Measurements from ENCODE around the gene DSCAML1. TPM values are rescaled to one million over a fixed set of nuclear protein-coding genes. Genes with fewer than 3 reads are reported as not detected.

Gene DSCAML1
- total RNA-seq, 1 experiment from 2014 or later = not detected

- no peak for DNase-seq (ENCODE audit: extremely low read depth, low read depth)
Observed at GRCh38 chr11:117482881-117483280, 314.1 kb downstream of the DSCAML1 start.

DNA sequence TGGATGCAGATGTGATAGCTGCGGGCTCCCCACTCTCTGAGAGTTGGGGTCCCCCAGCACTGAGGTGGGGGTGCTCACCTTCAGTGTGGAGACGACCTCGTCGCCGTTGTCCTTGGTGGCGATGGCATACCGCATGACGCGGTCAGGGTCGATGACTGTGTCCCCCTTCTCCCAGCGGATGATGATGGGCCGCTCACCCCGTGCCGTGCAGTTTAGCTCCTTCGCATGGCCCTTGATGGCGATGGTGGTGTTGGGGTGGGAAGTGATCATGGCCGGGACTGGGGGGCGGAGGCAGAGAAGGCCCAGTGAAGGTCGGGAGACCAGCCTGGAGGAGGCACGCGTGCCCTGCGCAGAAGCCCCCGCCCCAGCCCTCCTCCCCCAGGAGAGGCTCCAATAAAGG, 315.1 kb downstream of the DSCAML1 start:
- no peak for DNase-seq (ENCODE audit: extremely low read depth, low read depth)

DNA sequence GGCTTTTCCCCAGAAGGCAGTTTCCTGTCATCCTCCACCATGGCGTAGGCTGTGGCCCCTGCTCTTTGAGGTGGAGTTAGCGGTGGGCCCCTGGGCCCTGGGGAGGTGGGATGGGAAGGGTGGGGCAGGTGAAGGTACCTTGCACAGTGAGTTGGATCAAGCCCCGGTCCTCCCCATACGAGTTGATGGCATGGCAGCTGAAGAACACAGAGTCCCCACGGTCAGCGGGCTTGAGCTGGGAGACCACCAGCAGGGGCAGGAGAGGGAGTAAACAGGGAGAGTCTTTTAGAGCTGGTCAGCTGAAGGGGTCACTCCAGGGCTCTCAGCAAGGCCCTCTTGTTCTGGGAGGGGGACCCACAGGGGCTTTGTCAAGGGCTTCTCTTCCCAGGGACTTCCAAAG, 316.0 kb downstream of the DSCAML1 start:
- no peak for DNase-seq (ENCODE audit: extremely low read depth, low read depth)

GRCh38 chr11:117480221-117480620, 316.8 kb downstream of the DSCAML1 start:
- no peak for DNase-seq (ENCODE audit: extremely low read depth, low read depth)

DNA sequence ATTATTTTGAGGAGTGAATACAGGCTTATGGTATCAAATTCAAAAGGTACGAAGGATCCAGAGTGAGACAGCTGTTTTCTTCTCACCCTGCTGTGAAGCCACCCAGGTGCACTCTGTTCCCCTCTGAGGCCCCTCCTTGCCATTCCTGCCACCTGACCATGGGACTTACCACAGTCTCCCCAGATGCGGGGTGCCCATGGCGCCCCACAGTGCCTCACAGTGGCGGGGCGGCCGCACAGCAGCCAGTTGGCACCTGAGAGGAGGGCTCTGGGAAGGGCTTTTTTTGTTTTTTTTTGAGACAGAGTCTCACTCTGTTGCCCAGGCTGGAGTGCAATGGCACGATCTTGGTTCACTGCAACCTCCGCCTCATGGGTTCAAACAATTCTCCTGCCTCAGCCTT, 317.6 kb downstream of the DSCAML1 start:
- DNase-seq (ENCODE audit: extremely low read depth, low read depth) = no peak

- DNase-seq (ENCODE audit: extremely low read depth, low read depth) = no peak
Observed at GRCh38 chr11:117478926-117479325, 318.1 kb downstream of the DSCAML1 start.

GRCh38 chr11:117478126-117478860, 318.7 kb downstream of the DSCAML1 start:
- DNase-seq (ENCODE audit: extremely low read depth, low read depth) = no peak

GRCh38 chr11:117477721-117478120, 319.3 kb downstream of the DSCAML1 start:
- no peak for DNase-seq (ENCODE audit: extremely low read depth, low read depth)

DNA sequence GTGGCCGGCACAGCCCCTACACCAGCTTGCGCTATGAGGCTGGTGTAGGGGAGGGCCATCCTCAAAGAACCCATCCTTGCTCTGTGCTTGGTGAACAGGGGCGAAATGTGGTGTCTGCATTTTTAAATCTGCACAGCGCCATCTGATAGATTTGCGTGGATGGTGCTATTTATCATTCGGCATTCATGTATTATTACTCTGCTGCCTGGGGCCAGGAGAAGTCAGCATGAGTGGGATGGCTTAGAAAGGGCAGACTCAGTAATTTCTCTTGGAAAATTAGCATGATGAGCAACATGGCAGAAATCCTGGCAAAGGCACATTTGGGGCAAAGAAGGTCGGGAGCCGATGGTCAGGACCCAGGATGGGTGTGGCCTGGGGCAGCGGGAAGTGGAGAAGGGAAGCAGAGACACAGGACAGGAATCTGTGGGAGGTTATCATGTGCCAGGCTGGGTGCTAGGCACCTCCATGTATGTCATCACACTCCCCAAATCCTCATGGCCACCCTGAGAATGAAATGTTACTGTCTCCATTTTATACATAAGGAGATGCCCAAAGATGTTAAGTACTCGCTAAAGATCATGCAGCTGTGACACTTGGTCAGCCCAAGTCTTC, 320.4 kb downstream of the DSCAML1 start:
- DNase-seq (ENCODE audit: extremely low read depth, low read depth) = no peak

- no peak for DNase-seq (ENCODE audit: extremely low read depth, low read depth)
Observed at GRCh38 chr11:117475716-117476530, 321.1 kb downstream of the DSCAML1 start.

- no peak for DNase-seq (ENCODE audit: extremely low read depth, low read depth)
Observed at GRCh38 chr11:117473481-117474091, 323.4 kb downstream of the DSCAML1 start.

- DNase-seq (ENCODE audit: extremely low read depth, low read depth) = no peak
Observed at GRCh38 chr11:117471776-117472175, 325.2 kb downstream of the DSCAML1 start.

- DNase-seq (ENCODE audit: extremely low read depth, low read depth) = no peak
Observed at GRCh38 chr11:117470576-117470975, 326.4 kb downstream of the DSCAML1 start.

- no peak for DNase-seq (ENCODE audit: extremely low read depth, low read depth)
Observed at GRCh38 chr11:117468888-117469287, 328.1 kb downstream of the DSCAML1 start.

GRCh38 chr11:117467770-117468169, 329.2 kb downstream of the DSCAML1 start:
- no peak for DNase-seq (ENCODE audit: extremely low read depth, low read depth)

GRCh38 chr11:117466966-117467365, 330.1 kb downstream of the DSCAML1 start:
- no peak for DNase-seq (ENCODE audit: extremely low read depth, low read depth)

GRCh38 chr11:117465236-117465997, 331.6 kb downstream of the DSCAML1 start:
- no peak for DNase-seq (ENCODE audit: extremely low read depth, low read depth)

DNA sequence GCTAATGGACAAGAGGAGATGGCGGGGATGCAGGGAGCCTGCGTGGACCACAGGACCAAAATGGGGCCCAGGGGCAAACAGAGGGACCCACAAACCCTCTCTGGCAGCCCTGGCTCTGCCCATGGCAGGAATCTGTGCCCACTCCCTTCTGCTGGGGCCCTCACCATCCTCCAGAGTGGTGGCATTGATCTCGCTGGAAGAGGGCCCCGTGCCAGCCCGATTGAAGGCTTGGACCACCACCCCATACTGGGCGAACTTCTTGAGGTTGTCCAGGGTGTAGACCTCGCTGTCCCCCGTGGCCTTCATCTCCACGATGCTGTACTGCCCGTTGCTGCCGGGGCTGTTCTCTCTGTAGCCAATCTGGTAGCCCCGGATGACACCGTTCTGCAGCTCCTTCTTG, 332.2 kb downstream of the DSCAML1 start:
- no peak for DNase-seq (ENCODE audit: extremely low read depth, low read depth)

- no peak for DNase-seq (ENCODE audit: extremely low read depth, low read depth)
Observed at GRCh38 chr11:117462864-117463247, 334.2 kb downstream of the DSCAML1 start.

- DNase-seq (ENCODE audit: extremely low read depth, low read depth) = no peak
Observed at GRCh38 chr11:117462183-117462863, 334.7 kb downstream of the DSCAML1 start.

Data from NCI-H460 (cell line).